HG03139 (cell line): Measurements from ENCODE around the gene DNAJB4.
"Not testable (repeated sequence)": the region's sequence is repeated elsewhere in the genome, so short reads cannot be mapped to it uniquely, and the experiment has no call there.

Experiments used
- ATAC-seq: cut with Tn5 transposase; IDR thresholded peaks from one replicate; pipeline ENCODE4 v1.9.1; 2021; ENCODE audit not compliant: unreplicated experiment

Gene DNAJB4

GRCh38 chr1:77990629-77991204 lies 14.0 kb upstream of the DNAJB4 start:
- no peak for ATAC-seq

- ATAC-seq: no peak
Observed at GRCh38 chr1:77991638-77992037, 13.1 kb upstream of the DNAJB4 start.

- no peak for ATAC-seq
Observed at GRCh38 chr1:77994117-77994705, 10.5 kb upstream of the DNAJB4 start.

GRCh38 chr1:77996734-77997133 lies 8.0 kb upstream of the DNAJB4 start:
- ATAC-seq: no peak

- ATAC-seq: not testable (repeated sequence)
Observed at GRCh38 chr1:78000536-78000935, 4.2 kb upstream of the DNAJB4 start.

- no peak for ATAC-seq
Observed at GRCh38 chr1:78003070-78003746, 1.5 kb upstream of the DNAJB4 start.

GRCh38 chr1:78003882-78004718 lies 639 bp upstream of the DNAJB4 start:
- peak; percentile 49 for ATAC-seq

- no peak for ATAC-seq
Observed at GRCh38 chr1:78005448-78005722, 646 bp downstream of the DNAJB4 start.

- ATAC-seq: no peak
Observed at GRCh38 chr1:78005755-78006154, 1.0 kb downstream of the DNAJB4 start.

- ATAC-seq: no peak
Observed at GRCh38 chr1:78006521-78006920, 1.8 kb downstream of the DNAJB4 start.

GRCh38 chr1:78007677-78008341 lies 3.1 kb downstream of the DNAJB4 start:
- ATAC-seq: no peak

- ATAC-seq: no peak
Observed at GRCh38 chr1:78009276-78009675, 4.5 kb downstream of the DNAJB4 start.

- no peak for ATAC-seq
Observed at GRCh38 chr1:78009836-78010235, 5.1 kb downstream of the DNAJB4 start.

- ATAC-seq: no peak
Observed at GRCh38 chr1:78011050-78011449, 6.3 kb downstream of the DNAJB4 start.

GRCh38 chr1:78015148-78015547 lies 10.4 kb downstream of the DNAJB4 start:
- no peak for ATAC-seq

- ATAC-seq: no peak
Observed at GRCh38 chr1:78019024-78019423, 14.3 kb downstream of the DNAJB4 start.

GRCh38 chr1:78021134-78021533 lies 16.4 kb downstream of the DNAJB4 start:
- not testable (repeated sequence) for ATAC-seq

GRCh38 chr1:78029793-78030192 lies 25.1 kb downstream of the DNAJB4 start:
- ATAC-seq: no peak

- no peak for ATAC-seq
Observed at GRCh38 chr1:78032996-78033796, 28.5 kb downstream of the DNAJB4 start.

GRCh38 chr1:78033797-78034172 lies 29.0 kb downstream of the DNAJB4 start:
- ATAC-seq: no peak

- no peak for ATAC-seq
Observed at GRCh38 chr1:78035121-78035520, 30.4 kb downstream of the DNAJB4 start.
